Measurements from ENCODE around the gene USP48.
A peak's percentile ranks its signal among the peaks of the same experiment; 100 is the strongest.

The USP48 gene

GRCh38 chr1:21652937-21653743 lies 129.8 kb downstream of the USP48 start:
- DNase-seq (ENCODE audit: low spot score) = no peak

- no peak for DNase-seq (ENCODE audit: low spot score)
These were observed 130.6 kb downstream of the USP48 start for GRCh38 chr1:21652101-21652936.

GRCh38 chr1:21651214-21652042 lies 131.5 kb downstream of the USP48 start:
- DNase-seq (ENCODE audit: low spot score) = peak; percentile 19

- DNase-seq (ENCODE audit: low spot score) = no peak
These were observed 132.5 kb downstream of the USP48 start for GRCh38 chr1:21650400-21650799.

- DNase-seq (ENCODE audit: low spot score) = no peak
These were observed 133.6 kb downstream of the USP48 start for GRCh38 chr1:21649315-21649714.

- DNase-seq (ENCODE audit: low spot score) = no peak
These were observed 134.2 kb downstream of the USP48 start for GRCh38 chr1:21648791-21649190.

GRCh38 chr1:21648352-21648730 lies 134.6 kb downstream of the USP48 start:
- no peak for DNase-seq (ENCODE audit: low spot score)

GRCh38 chr1:21647431-21648351 lies 135.3 kb downstream of the USP48 start:
- peak; percentile 27 for DNase-seq (ENCODE audit: low spot score)

- DNase-seq (ENCODE audit: low spot score) = no peak
These were observed 137.4 kb downstream of the USP48 start for GRCh38 chr1:21645550-21645949.

- no peak for DNase-seq (ENCODE audit: low spot score)
These were observed 138.0 kb downstream of the USP48 start for GRCh38 chr1:21644906-21645305.

- no peak for DNase-seq (ENCODE audit: low spot score)
These were observed 138.6 kb downstream of the USP48 start for GRCh38 chr1:21644348-21644747.

- DNase-seq (ENCODE audit: low spot score) = no peak
These were observed 139.3 kb downstream of the USP48 start for GRCh38 chr1:21643624-21644023.

GRCh38 chr1:21641967-21642739 lies 140.8 kb downstream of the USP48 start:
- DNase-seq (ENCODE audit: low spot score) = no peak

GRCh38 chr1:21641537-21641936 lies 141.4 kb downstream of the USP48 start:
- DNase-seq (ENCODE audit: low spot score) = no peak

GRCh38 chr1:21641076-21641475 lies 141.9 kb downstream of the USP48 start:
- no peak for DNase-seq (ENCODE audit: low spot score)

- no peak for DNase-seq (ENCODE audit: low spot score)
These were observed 142.3 kb downstream of the USP48 start for GRCh38 chr1:21640653-21641052.

GRCh38 chr1:21639594-21640041 lies 143.3 kb downstream of the USP48 start:
- no peak for DNase-seq (ENCODE audit: low spot score)

- peak; percentile 19 for DNase-seq (ENCODE audit: low spot score)
These were observed 144.2 kb downstream of the USP48 start for GRCh38 chr1:21638531-21639341.

GRCh38 chr1:21637514-21637913 lies 145.4 kb downstream of the USP48 start:
- no peak for DNase-seq (ENCODE audit: low spot score)

- DNase-seq (ENCODE audit: low spot score) = no peak
These were observed 146.9 kb downstream of the USP48 start for GRCh38 chr1:21636029-21636428.
